Transverse colon (tissue), 4 donors: Measurements from ENCODE around the gene NSMCE3.

Source experiments
- CTCF ChIP-seq, 5 experiments: fragments of 200-600 bp in 3 of 5; fragments of 450-650 bp in 2 of 5; sonication (generic) in 3 of 5; IDR thresholded peaks; 1 replicate in 2 of 5; 2 replicates in 3 of 5; pipeline ENCODE4 v1.5.1; 2016 to 2017; ENCODE audit warnings: antibody characterized with exemption in 5 of 5, inconsistent platforms in 3 of 5, mild to moderate bottlenecking in 2 of 5, moderate library complexity in 1 of 5
- POLR2A ChIP-seq: fragments of 450-650 bp; IDR thresholded peaks from one replicate; pipeline ENCODE4 v1.6.1; 2016; ENCODE audit warnings: antibody characterized with exemption, mild to moderate bottlenecking, moderate library complexity
- POLR2AphosphoS5 ChIP-seq, 3 donors: sonication (generic); formaldehyde crosslinking; IDR thresholded peaks; one replicate each; pipeline ENCODE4 v1.6.1; 2016; ENCODE audit warnings: antibody characterized with exemption in 3 of 3

GRCh38 chr15:29244123-29244522 lies 25.5 kb downstream of the NSMCE3 start:
- no peak for TF ChIP-seq POLR2AphosphoS5 (IDR thresholded peaks at IDR 0.05)
- no peak for TF ChIP-seq POLR2A
- no peak for TF ChIP-seq CTCF (IDR thresholded peaks at IDR 0.05)
